ENCODE results near the gene DCTN4.

GRCh38 chr5:150785950-150786349 lies 27.1 kb upstream of the DCTN4 start:
- TF ChIP-seq CTCF (IDR thresholded peaks at IDR 0.05) (no peak), POLR2AphosphoS5 (IDR thresholded peaks at IDR 0.05) (no peak), POLR2A (IDR thresholded peaks at IDR 0.05) (no peak), EP300 (IDR thresholded peaks at IDR 0.05; ENCODE audit: low read depth) (no peak)

All from transverse colon (tissue), 4 donors.